Measurements from ENCODE around the gene TOMM70. TPM values are rescaled to one million over a fixed set of nuclear protein-coding genes. Genes with fewer than 3 reads are reported as not detected.

TOMM70 gene
- total and polyA plus RNA-seq, 2 donors (not counting 3 experiments of a cell fraction or from before 2014, with no cell fraction given) = 7.6 to 32.3 TPM

DNA sequence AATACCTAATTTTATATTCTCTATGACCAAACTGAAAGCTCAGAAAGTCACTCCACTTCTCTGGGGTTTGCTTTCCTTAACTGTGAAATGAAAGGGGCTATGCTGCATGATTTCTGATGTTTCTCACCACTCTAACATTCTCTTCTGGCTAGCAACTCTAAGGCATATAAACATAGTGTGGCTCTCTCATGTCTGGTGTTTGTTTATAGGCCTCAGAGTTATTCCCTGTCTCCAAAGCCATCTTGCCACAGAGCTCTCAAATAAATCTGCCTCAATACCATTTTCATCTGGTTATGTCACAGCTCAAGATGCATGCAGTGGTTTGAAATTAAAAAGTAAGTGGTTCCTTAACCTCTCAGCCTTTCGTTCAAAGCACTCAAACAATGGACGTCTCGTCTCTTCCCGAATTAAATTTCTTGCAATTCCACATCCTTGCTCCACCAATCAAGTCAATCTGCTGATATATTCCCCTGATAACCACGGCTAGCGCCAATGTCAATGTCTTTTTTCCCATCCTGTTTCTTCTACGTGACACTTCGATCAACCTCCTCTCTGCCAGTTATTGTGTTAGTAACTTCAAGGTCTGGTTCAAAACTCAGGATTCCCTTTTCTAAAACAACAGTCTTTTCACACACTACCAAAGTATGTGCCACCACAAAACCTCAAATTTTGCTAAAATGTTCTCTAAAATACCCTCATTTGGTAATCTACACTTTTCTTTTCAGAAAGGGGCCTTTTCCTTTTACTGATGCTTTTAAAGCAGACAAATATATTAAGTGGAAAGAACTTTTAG, 16.0 kb downstream of the TOMM70 start:
- no peak for TF ChIP-seq FOS (IDR thresholded peaks at IDR 0.05; ENCODE audit: borderline replicate concordance, insufficient read depth, low read length)
- TF ChIP-seq JUN (IDR thresholded peaks at IDR 0.05; ENCODE audit: borderline replicate concordance, insufficient read depth, insufficient read length, low read depth) = no peak
- no peak for TF ChIP-seq POLR2AphosphoS5 (IDR thresholded peaks at IDR 0.05; ENCODE audit: insufficient read depth, low read depth, low read length)
- TF ChIP-seq GATA2 (IDR thresholded peaks at IDR 0.05; ENCODE audit: insufficient read depth, insufficient read length, low read depth, low read length) = no peak
- TF ChIP-seq POLR2A (IDR thresholded peaks at IDR 0.05; ENCODE audit: low read depth, low read length) = no peak
- TF ChIP-seq, protein P1, sequence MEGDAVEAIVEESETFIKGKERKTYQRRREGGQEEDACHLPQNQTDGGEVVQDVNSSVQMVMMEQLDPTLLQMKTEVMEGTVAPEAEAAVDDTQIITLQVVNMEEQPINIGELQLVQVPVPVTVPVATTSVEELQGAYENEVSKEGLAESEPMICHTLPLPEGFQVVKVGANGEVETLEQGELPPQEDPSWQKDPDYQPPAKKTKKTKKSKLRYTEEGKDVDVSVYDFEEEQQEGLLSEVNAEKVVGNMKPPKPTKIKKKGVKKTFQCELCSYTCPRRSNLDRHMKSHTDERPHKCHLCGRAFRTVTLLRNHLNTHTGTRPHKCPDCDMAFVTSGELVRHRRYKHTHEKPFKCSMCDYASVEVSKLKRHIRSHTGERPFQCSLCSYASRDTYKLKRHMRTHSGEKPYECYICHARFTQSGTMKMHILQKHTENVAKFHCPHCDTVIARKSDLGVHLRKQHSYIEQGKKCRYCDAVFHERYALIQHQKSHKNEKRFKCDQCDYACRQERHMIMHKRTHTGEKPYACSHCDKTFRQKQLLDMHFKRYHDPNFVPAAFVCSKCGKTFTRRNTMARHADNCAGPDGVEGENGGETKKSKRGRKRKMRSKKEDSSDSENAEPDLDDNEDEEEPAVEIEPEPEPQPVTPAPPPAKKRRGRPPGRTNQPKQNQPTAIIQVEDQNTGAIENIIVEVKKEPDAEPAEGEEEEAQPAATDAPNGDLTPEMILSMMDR (IDR thresholded peaks at IDR 0.05; ENCODE audit: extremely low read depth in 1 of 2, insufficient read depth in 1 of 2, low read depth in 1 of 2, low read length in 2 of 2) = no peak
- no peak for TF ChIP-seq MYC (IDR thresholded peaks at IDR 0.05; ENCODE audit: low read depth, low read length)
- TF ChIP-seq, protein P2, sequence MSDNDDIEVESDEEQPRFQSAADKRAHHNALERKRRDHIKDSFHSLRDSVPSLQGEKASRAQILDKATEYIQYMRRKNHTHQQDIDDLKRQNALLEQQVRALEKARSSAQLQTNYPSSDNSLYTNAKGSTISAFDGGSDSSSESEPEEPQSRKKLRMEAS (IDR thresholded peaks at IDR 0.05; ENCODE audit: insufficient read depth, insufficient read length) = no peak
- no peak for TF ChIP-seq EZH2 (IDR thresholded peaks at IDR 0.05; ENCODE audit: borderline replicate concordance, low read depth, low read length, severe bottlenecking)
- no TSS peak for BruUV-seq (replicated peaks)
- H3K79me2 ChIP-seq (ENCODE audit: control insufficient read depth, insufficient read depth, low read length) = peaks cover 35% of the 10 kb centered on the region

More for the DNA sequence above, 16.0 kb downstream of the TOMM70 start:
- ChIA-PET POLR2A (no interaction called here), CTCF (interaction anchor here (0.9 to 2.4 kb wide), 5 partner anchors 15 to 553 kb away, joined by 3 to 7 read pairs (median 4); no protein-coding TSS in a partner anchor)
- no peak overlapping the region for H3K9ac ChIP-seq (replicated peaks; ENCODE audit: extremely low read depth, insufficient read depth, low read length)
- peaks cover under 1 to 13% of the 10 kb centered on the region in 2 experiments for H3K36me3 ChIP-seq (ENCODE audit: control insufficient read depth in 2 of 2, extremely low read depth in 1 of 2, insufficient read depth in 2 of 2, low read length in 2 of 2)
- FAIRE-seq (no peak), DNase-seq (ENCODE audit: low read depth, low spot score) (no peak)
- peaks cover 21% of the 10 kb centered on the region for H3K4me1 ChIP-seq (ENCODE audit: control insufficient read depth, extremely low read depth, insufficient read depth, low read length)
- H3K27me3 ChIP-seq (ENCODE audit: control insufficient read depth in 2 of 2, insufficient read depth in 2 of 2, low read length in 2 of 2) = no peaks in the 10 kb centered on the region
- peak overlapping the region; percentile 34 for H3K27ac ChIP-seq (ENCODE audit: insufficient read depth, low read depth, low read length)
- dilution Hi-C loops (cut with MboI; ENCODE audit: extremely low pct_ligation_motif_present, low sequenced_read_pairs) = no loop called here
- no peak overlapping the region for H2AFZ ChIP-seq (ENCODE audit: low read depth, low read length)
- no peaks in the 10 kb centered on the region for H3K9me1 ChIP-seq (replicated peaks; ENCODE audit: control insufficient read depth, extremely low read depth, insufficient read depth, low read length)
- H3K9me3 ChIP-seq (replicated peaks; ENCODE audit: control insufficient read depth, insufficient read depth, low read length) = no peaks in the 10 kb centered on the region
- H3K4me2 ChIP-seq (ENCODE audit: insufficient read depth, low read length) = peak overlapping the region; percentile 67
- intact Hi-C loops (cut with micrococcal nuclease) = no loop called here
- H4K20me1 ChIP-seq (replicated peaks; ENCODE audit: control insufficient read depth, extremely low read depth, insufficient read depth, low read length) = peaks cover 3% of the 10 kb centered on the region
- H3K4me3 ChIP-seq (replicated peaks in 1 of 3; ENCODE audit: insufficient read depth in 1 of 3, low read depth in 1 of 3, low read length in 3 of 3) = no peak overlapping the region

Measured in endothelial cell of umbilical vein (primary cell).